NCI-H82 (cell line): ENCODE data around the gene PRSS2.
"Not testable (repeated sequence)": the region's sequence is repeated elsewhere in the genome, so short reads cannot be mapped to it uniquely, and the experiment has no call there.

Experiments used
- DNase-seq: peaks from one replicate; lab custom pipeline; 2025; lab: John Stamatoyannopoulos, UW

The PRSS2 gene

GRCh38 chr7:142770661-142771352 lies at the start of gene PRSS2:
Gene PRSS2 (plus strand): TSS chr7:142770970. CDS start chr7:142770983, 13 bp downstream.
- DNase-seq, result no peak

- DNase-seq, result no peak
Measured at GRCh38 chr7:142720986-142721385, 49.8 kb upstream of the PRSS2 start.

GRCh38 chr7:142722248-142722794 lies 48.4 kb upstream of the PRSS2 start:
- no peak for DNase-seq

GRCh38 chr7:142733271-142733670 lies 37.5 kb upstream of the PRSS2 start:
- DNase-seq, result no peak

GRCh38 chr7:142739923-142740492 lies 30.8 kb upstream of the PRSS2 start:
- DNase-seq, result peak; percentile 5

- no peak for DNase-seq
Measured at GRCh38 chr7:142740786-142741185, 30.0 kb upstream of the PRSS2 start.

- DNase-seq, result not testable (repeated sequence)
Measured at GRCh38 chr7:142741932-142742331, 28.8 kb upstream of the PRSS2 start.

- no peak for DNase-seq
Measured at GRCh38 chr7:142745091-142745635, 25.6 kb upstream of the PRSS2 start.

GRCh38 chr7:142745745-142746144 lies 25.0 kb upstream of the PRSS2 start:
- DNase-seq, result peak; percentile 63

GRCh38 chr7:142746264-142746663 lies 24.5 kb upstream of the PRSS2 start:
- DNase-seq, result no peak

GRCh38 chr7:142748410-142748809 lies 22.4 kb upstream of the PRSS2 start:
- DNase-seq, result not testable (repeated sequence)

GRCh38 chr7:142749218-142749993 lies 21.4 kb upstream of the PRSS2 start, which contains the start of gene PRSS1:
Gene PRSS1 (plus strand): TSS chr7:142749472. CDS start chr7:142749485, 13 bp downstream.
- DNase-seq, result no peak

- DNase-seq, result no peak
Measured at GRCh38 chr7:142750321-142750938, 20.3 kb upstream of the PRSS2 start.

- DNase-seq, result not testable (repeated sequence)
Measured at GRCh38 chr7:142751526-142752175, 19.1 kb upstream of the PRSS2 start.

- no peak for DNase-seq
Measured at GRCh38 chr7:142752376-142753225, 18.2 kb upstream of the PRSS2 start.

GRCh38 chr7:142753366-142753765 lies 17.4 kb upstream of the PRSS2 start:
- no peak for DNase-seq

GRCh38 chr7:142753925-142754491 lies 16.8 kb upstream of the PRSS2 start:
- peak; percentile 35 for DNase-seq

GRCh38 chr7:142754681-142755575 lies 15.8 kb upstream of the PRSS2 start:
- peak; percentile 36 for DNase-seq

- DNase-seq, result peak; percentile 22
Measured at GRCh38 chr7:142758312-142758711, 12.5 kb upstream of the PRSS2 start.
